ENCODE results near the gene SLC6A1. TPM values are rescaled to one million over a fixed set of nuclear protein-coding genes. Genes with fewer than 3 reads are reported as not detected.

SLC6A1 gene
- total RNA-seq, 2 experiments from 2014 or later = not detected

GRCh38 chr3:11037976-11038375 lies 45.4 kb downstream of the SLC6A1 start:
- no peak for ATAC-seq (ENCODE audit: poor library complexity)
- Histone ChIP-seq H3K4me3 (ENCODE audit: low read length) (no peak overlapping the region), H3K9me3 (ENCODE audit: control insufficient read depth in 1 of 2, insufficient read depth in 1 of 2, low read length in 2 of 2) (peaks cover 0 to 12% of the 10 kb centered on the region in 2 experiments), H3K27me3 (ENCODE audit: control insufficient read depth in 1 of 2, insufficient read depth in 2 of 2, low read length in 2 of 2) (peaks cover 14 to 30% of the 10 kb centered on the region in 2 experiments), H3K36me3 (ENCODE audit: insufficient read depth, low read length) (no peaks in the 10 kb centered on the region), H3K4me1 (ENCODE audit: insufficient read depth, low read length) (no peaks in the 10 kb centered on the region), H3K27ac (ENCODE audit: low read depth in 1 of 2, low read length in 2 of 2) (no peak overlapping the region)
- no peak for TF ChIP-seq CTCF (IDR thresholded peaks at IDR 0.05)
- ChIA-PET POLR2A (no interaction called here), CTCF (no interaction called here)
- no peak for DNase-seq
- Mint-ChIP-seq H3K4me1 (ENCODE audit: low read depth) (no peaks in the 10 kb centered on the region), H3K9me3 (no peaks in the 10 kb centered on the region), H3K4me3 (no peak overlapping the region), H3K27ac (no peak overlapping the region), H3K27me3 (peaks cover 60% of the 10 kb centered on the region), H3K36me3 (ENCODE audit: low read depth) (no peaks in the 10 kb centered on the region)
- intact Hi-C loops (cut with DNase I, micrococcal nuclease) = no loop called here

GRCh38 chr3:11045536-11045935 lies 53.0 kb downstream of the SLC6A1 start:
- Mint-ChIP-seq H3K36me3 (ENCODE audit: low read depth) (no peaks in the 10 kb centered on the region), H3K9me3 (no peaks in the 10 kb centered on the region), H3K27ac (no peak overlapping the region), H3K4me3 (no peak overlapping the region), H3K27me3 (peaks cover 6% of the 10 kb centered on the region), H3K4me1 (ENCODE audit: low read depth) (no peaks in the 10 kb centered on the region)
- DNase-seq (no peak), ATAC-seq (ENCODE audit: poor library complexity) (no peak)
- no peaks in the 10 kb centered on the region for H3K4me1 ChIP-seq (ENCODE audit: insufficient read depth, low read length)
- intact Hi-C loops (cut with DNase I, micrococcal nuclease) = no loop called here
- no peak overlapping the region for H3K4me3 ChIP-seq (ENCODE audit: low read length)
- no peaks in the 10 kb centered on the region for H3K27me3 ChIP-seq (ENCODE audit: control insufficient read depth in 1 of 2, insufficient read depth in 2 of 2, low read length in 2 of 2)
- no peak for TF ChIP-seq CTCF (IDR thresholded peaks at IDR 0.05)
- H3K9me3 ChIP-seq (ENCODE audit: control insufficient read depth in 1 of 2, insufficient read depth in 1 of 2, low read length in 2 of 2) = no peaks in the 10 kb centered on the region
- ChIA-PET CTCF (no interaction called here), POLR2A (no interaction called here)
- H3K27ac ChIP-seq (ENCODE audit: low read depth in 1 of 2, low read length in 2 of 2) = no peak overlapping the region
- H3K36me3 ChIP-seq (ENCODE audit: insufficient read depth, low read length) = no peaks in the 10 kb centered on the region

- no peak for DNase-seq
- no peak overlapping the region for H3K4me3 ChIP-seq (ENCODE audit: low read length)
- ATAC-seq (ENCODE audit: poor library complexity) = no peak
- Mint-ChIP-seq H3K36me3 (ENCODE audit: low read depth) (no peaks in the 10 kb centered on the region), H3K4me1 (ENCODE audit: low read depth) (no peaks in the 10 kb centered on the region), H3K27me3 (peaks cover 12% of the 10 kb centered on the region), H3K9me3 (no peaks in the 10 kb centered on the region), H3K27ac (no peak overlapping the region), H3K4me3 (no peak overlapping the region)
- peaks cover 0 to 3% of the 10 kb centered on the region in 2 experiments for H3K27me3 ChIP-seq (ENCODE audit: control insufficient read depth in 1 of 2, insufficient read depth in 2 of 2, low read length in 2 of 2)
- no peaks in the 10 kb centered on the region for H3K36me3 ChIP-seq (ENCODE audit: insufficient read depth, low read length)
- intact Hi-C loops (cut with DNase I, micrococcal nuclease) = no loop called here
- ChIA-PET CTCF (no interaction called here), POLR2A (no interaction called here)
- no peaks in the 10 kb centered on the region for H3K4me1 ChIP-seq (ENCODE audit: insufficient read depth, low read length)
- TF ChIP-seq CTCF (IDR thresholded peaks at IDR 0.05) = no peak
- H3K27ac ChIP-seq (ENCODE audit: low read depth in 1 of 2, low read length in 2 of 2) = no peak overlapping the region
- no peaks in the 10 kb centered on the region for H3K9me3 ChIP-seq (ENCODE audit: control insufficient read depth in 1 of 2, insufficient read depth in 1 of 2, low read length in 2 of 2)
These were observed 55.0 kb downstream of the SLC6A1 start for GRCh38 chr3:11047500-11047899.

Data from CD4-positive, alpha-beta T cell (primary cell).